ENCODE data around the gene CABP7.

- TF ChIP-seq CTCF (IDR thresholded peaks at IDR 0.05) (no peak), TCF7L2 (IDR thresholded peaks at IDR 0.05; ENCODE audit: low read depth, low read length) (no peak)
Measured at GRCh38 chr22:29755889-29756288, 36.1 kb downstream of the CABP7 start.

All from Panc1 (cell line).